Limb (tissue), 2 donors: ENCODE measurements around the gene GRID1.
"Not testable (repeated sequence)": the region's sequence is repeated elsewhere in the genome, so short reads cannot be mapped to it uniquely, and the experiment has no call there.

ENCODE experiments used
- DNase-seq, 2 donors: peaks; one replicate each; pipeline ENCODE4 v3.0.0-alpha.2; 2016; ENCODE audit errors: extremely low spot score in 2 of 2

GRID1 gene

GRCh38 chr10:86046845-86047460 is 319.6 kb downstream of the GRID1 start:
- peak in 1 of 2 donors; percentile 9 for DNase-seq

- DNase-seq, result no peak
Observed at GRCh38 chr10:86045896-86046295, 320.7 kb downstream of the GRID1 start.

GRCh38 chr10:86044029-86044428 is 322.6 kb downstream of the GRID1 start:
- DNase-seq, result no peak

GRCh38 chr10:86043236-86043635 is 323.4 kb downstream of the GRID1 start:
- no peak for DNase-seq

GRCh38 chr10:86042161-86042560 is 324.4 kb downstream of the GRID1 start:
- DNase-seq, result no peak

- no peak for DNase-seq
Observed at GRCh38 chr10:86041116-86041515, 325.5 kb downstream of the GRID1 start.

GRCh38 chr10:86038371-86038770 is 328.2 kb downstream of the GRID1 start:
- DNase-seq, result no peak

- DNase-seq, result no peak
Observed at GRCh38 chr10:86037096-86037495, 329.5 kb downstream of the GRID1 start.

- DNase-seq, result no peak
Observed at GRCh38 chr10:86036544-86036831, 330.1 kb downstream of the GRID1 start.

- DNase-seq, result no peak
Observed at GRCh38 chr10:86035791-86036543, 330.6 kb downstream of the GRID1 start.

- DNase-seq, result no peak
Observed at GRCh38 chr10:86034710-86035109, 331.9 kb downstream of the GRID1 start.

GRCh38 chr10:86033581-86033980 is 333.0 kb downstream of the GRID1 start:
- no peak for DNase-seq

GRCh38 chr10:86032087-86032486 is 334.5 kb downstream of the GRID1 start:
- DNase-seq, result not testable (repeated sequence)

- DNase-seq, result no peak
Observed at GRCh38 chr10:86030312-86030711, 336.3 kb downstream of the GRID1 start.

- no peak for DNase-seq
Observed at GRCh38 chr10:86027346-86027745, 339.2 kb downstream of the GRID1 start.

GRCh38 chr10:86025509-86025908 is 341.1 kb downstream of the GRID1 start:
- DNase-seq, result no peak

GRCh38 chr10:86024281-86025041 is 342.1 kb downstream of the GRID1 start:
- DNase-seq, result no peak

GRCh38 chr10:86023931-86024280 is 342.7 kb downstream of the GRID1 start:
- no peak for DNase-seq

GRCh38 chr10:86023336-86023735 is 343.3 kb downstream of the GRID1 start:
- DNase-seq, result no peak

GRCh38 chr10:86022906-86023305 is 343.7 kb downstream of the GRID1 start:
- DNase-seq, result no peak

- DNase-seq, result no peak
Observed at GRCh38 chr10:86020134-86020533, 346.5 kb downstream of the GRID1 start.

GRCh38 chr10:86019141-86019540 is 347.5 kb downstream of the GRID1 start:
- no peak for DNase-seq

GRCh38 chr10:86018735-86019058 is 347.9 kb downstream of the GRID1 start:
- no peak for DNase-seq
